OCI-LY1 (cell line): ENCODE results near the gene CEP20.

Experiments used
- H2AFZ ChIP-seq: fragments of 200-600 bp; sonication (generic), shearing (Covaris generic); 2 replicates; pipeline ENCODE4 v1.6.0; 2014; ENCODE audit warnings: antibody characterized with exemption, mild to moderate bottlenecking, low read length
- H3F3A ChIP-seq: fragments of 200-600 bp; sonication (generic), shearing (Covaris generic); 2 replicates; pipeline ENCODE4 v1.6.0; 2014; ENCODE audit warnings: mild to moderate bottlenecking, antibody characterized with exemption, low read length, moderate library complexity; ENCODE audit not compliant: insufficient read depth
- H3K27ac ChIP-seq: fragments of 200-600 bp; sonication (generic); 2 replicates; pipeline ENCODE4 v1.5.1; 2014; ENCODE audit warnings: low read length, mixed run types, mild to moderate bottlenecking, low read depth; ENCODE audit not compliant: poor library complexity, severe bottlenecking
- H3K27me3 ChIP-seq: fragments of 200-600 bp; sonication (generic); 2 replicates; pipeline ENCODE4 v1.6.0; 2014; ENCODE audit warnings: antibody characterized with exemption, mild to moderate bottlenecking, low read length, moderate library complexity; ENCODE audit not compliant: insufficient read depth
- H3K36me3 ChIP-seq: fragments of 200-600 bp; sonication (generic); 2 replicates; pipeline ENCODE4 v1.6.1; 2014; ENCODE audit warnings: mild to moderate bottlenecking, antibody characterized with exemption, low read length, moderate library complexity, mixed read lengths; ENCODE audit not compliant: insufficient read depth
- H3K4me1 ChIP-seq: fragments of 200-600 bp; sonication (generic); 2 replicates; pipeline ENCODE4 v1.5.1; 2014; ENCODE audit warnings: mild to moderate bottlenecking, low read length, moderate library complexity; ENCODE audit not compliant: insufficient read depth, severe bottlenecking
- H3K4me2 ChIP-seq: fragments of 200-600 bp; sonication (generic), shearing (Covaris generic); 2 replicates; pipeline ENCODE4 v1.6.1; 2014; ENCODE audit warnings: low read length
- H3K4me3 ChIP-seq: fragments of 200-600 bp; sonication (generic); 2 replicates; pipeline ENCODE4 v1.5.1; 2014; ENCODE audit warnings: low read length, low read depth, mild to moderate bottlenecking, mixed read lengths; ENCODE audit not compliant: poor library complexity, severe bottlenecking
- H3K79me2 ChIP-seq: fragments of 200-600 bp; shearing (Covaris generic); 2 replicates; pipeline ENCODE4 v1.6.1; 2016; ENCODE audit warnings: mixed run types, low read length, mixed read lengths; ENCODE audit not compliant: insufficient read depth
- H3K9ac ChIP-seq: fragments of 200-600 bp; sonication (generic), shearing (Covaris generic); 2 replicates; pipeline ENCODE4 v1.6.1; 2014; ENCODE audit warnings: mild to moderate bottlenecking, low read length, mixed read lengths
- H3K9me2 ChIP-seq: fragments of 200-600 bp; sonication (generic), shearing (Covaris generic); 2 replicates; pipeline ENCODE4 v1.6.1; 2014; ENCODE audit warnings: low read depth, mild to moderate bottlenecking, low read length, mixed read lengths
- H3K9me3 ChIP-seq: fragments of 200-600 bp; shearing (Covaris generic); 2 replicates; pipeline ENCODE4 v1.6.1; 2014; ENCODE audit warnings: low read length, mixed read lengths
- H4K20me1 ChIP-seq: fragments of 200-600 bp; sonication (generic), shearing (Covaris generic); 2 replicates; pipeline ENCODE4 v1.6.0; 2016; ENCODE audit warnings: mild to moderate bottlenecking, low read length; ENCODE audit not compliant: insufficient read depth
- EZH2 ChIP-seq: fragments of 200-600 bp; sonication (generic), shearing (Covaris generic); IDR thresholded peaks from 2 replicates; pipeline ENCODE4 v1.8.0; 2017; ENCODE audit warnings: borderline replicate concordance, mixed run types, mild to moderate bottlenecking, antibody characterized with exemption, low read length, moderate library complexity, mixed read lengths
- TF ChIP-seq, protein P1 (sequence below): fragments of 200-600 bp; sonication (generic), shearing (Covaris generic); IDR thresholded peaks from 2 replicates; pipeline ENCODE4 v1.5.1; 2017; ENCODE audit warnings: mild to moderate bottlenecking, antibody characterized with exemption, low read length, moderate library complexity, mixed read lengths

CEP20 gene

DNA sequence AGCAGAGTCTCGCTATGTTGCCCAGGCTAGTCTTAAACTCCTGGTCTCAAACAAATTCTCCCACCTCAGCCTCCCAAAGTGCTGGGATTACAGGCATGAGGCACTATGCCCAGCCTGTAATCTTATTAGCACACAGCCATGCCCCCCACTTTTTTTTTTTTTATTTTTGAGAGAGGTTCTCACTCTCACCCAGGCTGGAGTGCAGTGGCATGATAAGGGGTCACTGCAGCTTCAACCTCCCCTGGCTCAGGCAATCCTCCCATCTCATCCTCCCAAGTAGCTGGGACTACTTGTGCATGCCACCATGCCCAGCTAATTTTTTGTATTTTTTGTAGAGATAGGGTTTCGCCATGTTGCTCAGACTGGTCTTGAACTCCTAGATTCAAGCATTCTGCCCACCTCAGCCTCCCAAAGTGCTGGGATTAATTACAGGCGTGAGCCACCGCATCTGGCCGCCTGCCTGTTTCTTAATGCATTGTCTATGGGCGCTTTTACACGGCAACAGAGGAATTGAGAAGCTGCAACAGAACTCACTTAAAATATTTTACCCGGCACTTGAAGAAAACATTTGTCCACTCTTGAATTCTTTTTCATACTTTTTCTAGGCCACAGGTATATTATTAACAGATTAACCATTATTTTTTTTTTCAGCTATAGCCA, 8.8 kb upstream of the CEP20 start:
- peak overlapping the region; percentile 12; the same call in 1 of the 2 replicates for H3K9ac ChIP-seq
- no peaks in the 10 kb centered on the region for H3F3A ChIP-seq
- peaks cover 22% of the 10 kb centered on the region for H3K4me1 ChIP-seq
- H3K79me2 ChIP-seq, result no peaks in the 10 kb centered on the region
- peak overlapping the region; percentile 63 for H3K4me2 ChIP-seq
- no peaks in the 10 kb centered on the region for H3K36me3 ChIP-seq
- H3K27me3 ChIP-seq, result no peaks in the 10 kb centered on the region
- peak overlapping the region; percentile 40 for H3K4me3 ChIP-seq
- no peaks in the 10 kb centered on the region for H4K20me1 ChIP-seq
- no peak for TF ChIP-seq EZH2
- no peak overlapping the region for H2AFZ ChIP-seq
- H3K9me3 ChIP-seq, result no peaks in the 10 kb centered on the region
- H3K9me2 ChIP-seq, result no peaks in the 10 kb centered on the region
- peak overlapping the region; percentile 68 for H3K27ac ChIP-seq

DNA sequence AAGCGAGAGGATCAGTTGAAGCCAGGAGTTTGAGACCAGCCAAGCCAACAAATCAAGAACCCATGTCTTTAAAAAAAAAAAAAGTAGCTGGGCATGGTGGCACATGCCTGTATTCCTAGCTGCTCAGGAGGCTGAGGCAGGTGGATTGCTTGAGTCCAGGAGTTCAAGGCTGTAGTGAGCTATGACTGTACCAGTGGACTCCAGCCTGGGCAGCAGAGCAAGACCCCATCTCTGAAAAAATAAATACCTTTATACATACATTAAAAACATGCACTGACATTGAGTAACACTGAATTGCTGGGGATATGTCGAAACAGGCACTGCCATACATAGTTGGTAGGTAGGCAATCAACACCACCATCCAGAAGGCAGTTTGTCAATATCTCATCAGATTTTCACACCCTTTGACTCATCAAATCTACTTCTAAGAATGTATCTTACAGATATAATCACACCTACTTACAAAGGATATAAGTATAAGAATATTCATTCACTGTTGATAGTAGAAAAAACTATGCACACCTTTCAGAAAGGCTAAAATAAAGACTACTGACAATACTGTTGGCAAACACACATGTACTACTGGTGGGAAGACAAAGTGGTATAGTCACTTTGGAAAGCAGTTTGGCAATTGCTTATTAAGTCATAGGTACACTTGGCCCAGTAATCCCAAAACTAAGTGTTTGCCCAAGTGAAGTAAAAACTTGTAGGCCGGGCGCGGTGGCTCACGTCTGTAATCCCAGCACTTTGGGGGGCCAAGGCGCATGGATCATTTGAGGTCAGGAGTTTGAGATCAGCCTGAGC, 6.4 kb upstream of the CEP20 start:
- TF ChIP-seq EZH2, result no peak
- TF ChIP-seq, protein P1, sequence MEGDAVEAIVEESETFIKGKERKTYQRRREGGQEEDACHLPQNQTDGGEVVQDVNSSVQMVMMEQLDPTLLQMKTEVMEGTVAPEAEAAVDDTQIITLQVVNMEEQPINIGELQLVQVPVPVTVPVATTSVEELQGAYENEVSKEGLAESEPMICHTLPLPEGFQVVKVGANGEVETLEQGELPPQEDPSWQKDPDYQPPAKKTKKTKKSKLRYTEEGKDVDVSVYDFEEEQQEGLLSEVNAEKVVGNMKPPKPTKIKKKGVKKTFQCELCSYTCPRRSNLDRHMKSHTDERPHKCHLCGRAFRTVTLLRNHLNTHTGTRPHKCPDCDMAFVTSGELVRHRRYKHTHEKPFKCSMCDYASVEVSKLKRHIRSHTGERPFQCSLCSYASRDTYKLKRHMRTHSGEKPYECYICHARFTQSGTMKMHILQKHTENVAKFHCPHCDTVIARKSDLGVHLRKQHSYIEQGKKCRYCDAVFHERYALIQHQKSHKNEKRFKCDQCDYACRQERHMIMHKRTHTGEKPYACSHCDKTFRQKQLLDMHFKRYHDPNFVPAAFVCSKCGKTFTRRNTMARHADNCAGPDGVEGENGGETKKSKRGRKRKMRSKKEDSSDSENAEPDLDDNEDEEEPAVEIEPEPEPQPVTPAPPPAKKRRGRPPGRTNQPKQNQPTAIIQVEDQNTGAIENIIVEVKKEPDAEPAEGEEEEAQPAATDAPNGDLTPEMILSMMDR, result no peak
- H3K27ac ChIP-seq, result no peak overlapping the region
- H3K4me3 ChIP-seq, result no peak overlapping the region
- no peaks in the 10 kb centered on the region for H3K27me3 ChIP-seq
- H3K79me2 ChIP-seq, result no peaks in the 10 kb centered on the region
- H3K9me3 ChIP-seq, result no peaks in the 10 kb centered on the region
- H3K36me3 ChIP-seq, result no peaks in the 10 kb centered on the region
- no peak overlapping the region for H2AFZ ChIP-seq
- no peaks in the 10 kb centered on the region for H3F3A ChIP-seq
- H3K4me2 ChIP-seq, result no peak overlapping the region
- no peaks in the 10 kb centered on the region for H4K20me1 ChIP-seq
- no peaks in the 10 kb centered on the region for H3K9me2 ChIP-seq
- H3K4me1 ChIP-seq, result peaks cover 16% of the 10 kb centered on the region
- no peak overlapping the region for H3K9ac ChIP-seq

- Histone ChIP-seq H3K4me2 (no peak overlapping the region), H3K9ac (no peak overlapping the region), H3K27ac (no peak overlapping the region), H4K20me1 (no peaks in the 10 kb centered on the region), H3F3A (no peaks in the 10 kb centered on the region), H3K9me2 (no peaks in the 10 kb centered on the region), H3K36me3 (no peaks in the 10 kb centered on the region), H3K4me1 (peaks cover 20% of the 10 kb centered on the region), H3K9me3 (no peaks in the 10 kb centered on the region), H2AFZ (no peak overlapping the region), H3K4me3 (no peak overlapping the region), H3K27me3 (no peaks in the 10 kb centered on the region), H3K79me2 (peaks cover 17% of the 10 kb centered on the region)
- no peak for TF ChIP-seq EZH2
- TF ChIP-seq, protein P1, result no peak
Measured at GRCh38 chr16:15891508-15891907, 3.1 kb upstream of the CEP20 start.
